HG02678 (cell line): ENCODE measurements around the gene CARD10.

Source experiments
- ATAC-seq: cut with Tn5 transposase; IDR thresholded peaks from one replicate; pipeline ENCODE4 v1.9.1; 2021; ENCODE audit warnings: mild to moderate bottlenecking, moderate library complexity; ENCODE audit not compliant: unreplicated experiment

The CARD10 gene

DNA sequence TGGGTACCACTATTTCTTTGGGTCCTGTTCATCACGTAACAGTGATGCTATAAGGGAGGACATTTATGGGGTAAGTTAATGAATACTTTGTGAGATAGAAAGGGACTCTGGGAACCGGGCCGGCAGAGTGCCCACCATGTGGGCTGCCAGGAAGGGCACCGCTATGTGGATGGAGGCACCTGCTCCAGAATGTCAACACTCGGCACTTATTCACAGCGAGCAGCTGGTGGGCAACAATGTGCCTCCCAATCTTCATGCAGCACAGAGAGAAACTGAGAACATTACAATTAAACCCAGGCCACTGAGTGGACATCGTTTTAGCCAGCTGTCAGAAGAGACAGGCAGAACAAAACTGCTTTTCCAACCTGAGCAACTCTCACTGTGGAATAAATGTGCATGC, 76.1 kb downstream of the CARD10 start:
- no peak for ATAC-seq

GRCh38 chr22:37442537-37442936, 76.7 kb downstream of the CARD10 start:
- no peak for ATAC-seq

GRCh38 chr22:37442135-37442534, 77.1 kb downstream of the CARD10 start:
- ATAC-seq: no peak

GRCh38 chr22:37440875-37441274, 78.3 kb downstream of the CARD10 start:
- no peak for ATAC-seq
